ENCODE results near the gene REG3A. TPM values are rescaled to one million over a fixed set of nuclear protein-coding genes. Genes with fewer than 3 reads are reported as not detected.

Gene REG3A
- total and polyA plus RNA-seq, 7 experiments from 2014 or later, result not detected

Other genes with a start within 250 kb of the REG3A start
- gene REG3G, start 134.1 kb downstream of the REG3A start, total RNA-seq, result not detected
- gene REG3G, start 134.1 kb downstream of the REG3A start, polyA plus RNA-seq, result not detected
- not detected for gene REG1B, start 71.8 kb downstream of the REG3A start, total RNA-seq
- gene REG1B, start 71.8 kb downstream of the REG3A start, polyA plus RNA-seq, result not detected
- gene REG1A, start 39.3 kb downstream of the REG3A start, total RNA-seq, result not detected
- gene REG1A, start 39.3 kb downstream of the REG3A start, polyA plus RNA-seq, result not detected

All from naive thymus-derived CD4-positive, alpha-beta T cell (primary cell).